D721Med (cell line): ENCODE data around the gene MAPK8IP1.
A peak's percentile ranks its signal among the peaks of the same experiment; 100 is the strongest.

ENCODE experiments used
- DNase-seq: peaks from one replicate; pipeline ENCODE4 v3.0.0; 2011; ENCODE audit warnings: low spot score; ENCODE audit not compliant: insufficient read length
- FAIRE-seq: peaks from 2 replicates; lab custom pipeline; 2011; peaks lifted over from hg19 to GRCh38; lab: Jason Lieb, UNC
- TF ChIP-seq, protein P1 (sequence below): IDR thresholded peaks from 2 replicates; pipeline ENCODE4 v1.5.1; 2012; ENCODE audit warnings: mild to moderate bottlenecking, control low read depth; ENCODE audit not compliant: insufficient read depth; ENCODE audit errors: missing control alignments

Gene MAPK8IP1

DNA sequence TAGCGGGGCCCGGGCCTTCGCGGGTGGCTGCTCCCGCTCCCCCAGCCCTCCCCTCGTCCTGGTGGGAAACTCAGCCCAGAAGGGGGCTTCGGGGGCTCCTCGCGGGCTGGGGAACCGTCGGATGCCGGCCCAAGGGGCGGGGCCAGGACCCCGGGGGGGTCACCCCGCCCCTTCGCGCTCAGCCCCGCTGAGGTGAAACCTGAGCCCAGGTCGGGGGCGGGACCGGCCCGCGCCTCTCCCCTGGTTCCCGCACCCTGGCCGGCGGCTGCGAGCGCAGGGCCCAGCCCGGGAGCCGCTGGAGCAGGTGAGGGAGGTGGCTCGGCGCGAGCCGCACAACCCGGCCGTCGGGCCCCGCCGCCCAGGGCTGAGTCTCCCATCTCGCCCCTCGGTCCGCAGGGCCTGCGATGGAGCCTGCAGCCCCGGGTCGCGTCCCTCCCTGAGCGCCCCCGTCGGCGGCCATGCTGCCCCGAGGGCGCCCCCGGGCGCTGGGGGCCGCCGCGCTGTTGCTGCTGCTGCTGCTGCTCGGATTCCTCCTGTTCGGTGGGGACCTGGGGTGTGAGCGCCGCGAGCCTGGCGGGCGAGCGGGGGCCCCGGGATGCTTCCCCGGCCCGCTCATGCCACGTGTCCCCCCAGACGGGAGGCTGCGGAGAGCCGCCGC, 37.1 kb downstream of the MAPK8IP1 start, which contains the start of gene LARGE2:
Gene LARGE2, plus strand, starts transcription at position 232 of the 658 bp plus-strand sequence. Its CDS starts 227 bp downstream, at position 459.
- DNase-seq (peak; percentile 66), FAIRE-seq (no peak)
- TF ChIP-seq, protein P1, sequence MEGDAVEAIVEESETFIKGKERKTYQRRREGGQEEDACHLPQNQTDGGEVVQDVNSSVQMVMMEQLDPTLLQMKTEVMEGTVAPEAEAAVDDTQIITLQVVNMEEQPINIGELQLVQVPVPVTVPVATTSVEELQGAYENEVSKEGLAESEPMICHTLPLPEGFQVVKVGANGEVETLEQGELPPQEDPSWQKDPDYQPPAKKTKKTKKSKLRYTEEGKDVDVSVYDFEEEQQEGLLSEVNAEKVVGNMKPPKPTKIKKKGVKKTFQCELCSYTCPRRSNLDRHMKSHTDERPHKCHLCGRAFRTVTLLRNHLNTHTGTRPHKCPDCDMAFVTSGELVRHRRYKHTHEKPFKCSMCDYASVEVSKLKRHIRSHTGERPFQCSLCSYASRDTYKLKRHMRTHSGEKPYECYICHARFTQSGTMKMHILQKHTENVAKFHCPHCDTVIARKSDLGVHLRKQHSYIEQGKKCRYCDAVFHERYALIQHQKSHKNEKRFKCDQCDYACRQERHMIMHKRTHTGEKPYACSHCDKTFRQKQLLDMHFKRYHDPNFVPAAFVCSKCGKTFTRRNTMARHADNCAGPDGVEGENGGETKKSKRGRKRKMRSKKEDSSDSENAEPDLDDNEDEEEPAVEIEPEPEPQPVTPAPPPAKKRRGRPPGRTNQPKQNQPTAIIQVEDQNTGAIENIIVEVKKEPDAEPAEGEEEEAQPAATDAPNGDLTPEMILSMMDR, result no peak

DNA sequence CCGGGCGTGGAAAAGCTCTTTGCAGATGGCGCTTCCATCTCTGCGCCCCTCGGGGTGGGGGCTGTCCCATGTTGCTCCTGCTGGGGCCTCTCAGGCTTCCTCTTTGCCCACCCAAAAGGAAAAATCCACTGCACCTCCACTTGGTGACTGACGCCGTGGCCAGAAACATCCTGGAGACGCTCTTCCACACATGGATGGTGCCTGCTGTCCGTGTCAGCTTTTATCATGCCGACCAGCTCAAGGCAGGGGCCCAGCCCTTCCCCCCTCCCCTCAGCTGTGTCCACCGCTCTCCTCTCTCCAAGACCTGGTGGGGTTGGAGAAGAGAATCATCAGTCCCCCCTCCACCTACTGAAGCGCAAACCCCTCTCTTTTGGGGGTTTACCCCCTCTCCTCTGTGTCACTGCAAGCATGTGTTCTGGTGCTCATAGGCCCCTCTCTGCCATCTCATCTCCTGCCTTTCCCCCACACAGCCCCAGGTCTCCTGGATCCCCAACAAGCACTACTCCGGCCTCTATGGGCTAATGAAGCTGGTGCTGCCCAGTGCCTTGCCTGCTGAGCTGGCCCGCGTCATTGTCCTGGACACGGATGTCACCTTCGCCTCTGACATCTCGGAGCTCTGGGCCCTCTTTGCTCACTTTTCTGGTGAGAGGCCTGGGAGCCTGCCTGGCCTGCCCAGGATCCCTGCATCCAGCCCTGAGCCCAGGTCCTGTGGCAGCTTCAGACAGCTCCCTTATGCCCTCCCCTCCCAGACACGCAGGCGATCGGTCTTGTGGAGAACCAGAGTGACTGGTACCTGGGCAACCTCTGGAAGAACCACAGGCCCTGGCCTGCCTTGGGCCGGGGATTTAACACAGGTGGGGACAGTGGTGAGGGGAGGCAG, 38.8 kb downstream of the MAPK8IP1 start:
- DNase-seq, result peak; percentile 19
- FAIRE-seq, result no peak
- TF ChIP-seq, protein P1, result no peak

DNA sequence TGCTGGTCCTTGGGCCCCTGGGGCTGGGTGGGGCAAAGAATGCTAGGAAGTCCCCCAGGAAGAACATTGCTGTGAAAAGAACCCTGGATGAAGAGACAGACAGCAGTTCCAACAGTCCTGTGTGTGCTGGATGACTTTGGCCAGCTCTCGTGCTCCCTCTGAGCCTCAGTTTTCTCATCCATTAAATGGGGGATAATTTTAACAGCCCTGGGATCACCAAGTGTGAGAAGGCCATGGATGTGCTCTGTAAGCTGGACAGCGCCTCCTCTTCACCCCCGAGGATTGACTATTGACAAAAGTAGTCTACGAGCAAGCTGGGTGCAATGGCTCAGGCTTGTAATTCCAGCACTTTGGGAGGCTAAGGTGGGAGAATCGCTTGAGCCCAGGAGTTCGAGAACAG, 39.5 kb downstream of the MAPK8IP1 start:
- no peak for FAIRE-seq
- DNase-seq, result peak; percentile 7
- TF ChIP-seq, protein P1, result no peak

DNA sequence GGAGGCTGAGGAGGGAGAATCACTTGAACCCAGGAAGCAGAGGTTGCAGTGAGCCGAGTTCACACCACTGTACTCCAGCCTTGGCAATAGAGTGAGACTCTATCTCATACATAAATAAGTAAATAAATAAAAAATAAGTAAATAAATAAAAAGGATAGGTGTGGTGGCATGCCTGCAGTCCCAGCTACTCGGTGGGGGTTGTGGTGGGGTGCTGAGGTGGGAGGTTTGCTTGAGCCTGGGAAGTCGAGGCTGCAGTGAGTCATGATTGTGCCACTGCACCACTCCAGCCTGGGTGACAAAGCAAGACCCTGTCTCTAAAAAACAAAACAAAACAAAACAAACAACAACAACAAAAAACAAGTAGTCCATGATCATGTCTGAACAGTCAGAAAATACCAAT, 40.1 kb downstream of the MAPK8IP1 start:
- no peak for DNase-seq
- TF ChIP-seq, protein P1, result no peak
- no peak for FAIRE-seq

DNA sequence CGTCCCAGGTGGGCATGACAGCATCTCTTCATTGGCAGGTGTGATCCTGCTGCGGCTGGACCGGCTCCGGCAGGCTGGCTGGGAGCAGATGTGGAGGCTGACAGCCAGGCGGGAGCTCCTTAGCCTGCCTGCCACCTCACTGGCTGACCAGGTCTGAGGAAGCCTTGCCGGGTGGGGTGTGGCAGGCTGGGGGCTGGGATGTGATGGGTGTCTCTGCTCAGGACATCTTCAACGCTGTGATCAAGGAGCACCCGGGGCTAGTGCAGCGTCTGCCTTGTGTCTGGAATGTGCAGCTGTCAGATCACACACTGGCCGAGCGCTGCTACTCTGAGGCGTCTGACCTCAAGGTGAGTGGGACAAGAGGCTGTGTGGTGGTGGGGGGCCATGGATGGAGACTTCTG, 40.5 kb downstream of the MAPK8IP1 start:
- DNase-seq, result peak; percentile 21
- FAIRE-seq, result no peak
- TF ChIP-seq, protein P1, result no peak

DNA sequence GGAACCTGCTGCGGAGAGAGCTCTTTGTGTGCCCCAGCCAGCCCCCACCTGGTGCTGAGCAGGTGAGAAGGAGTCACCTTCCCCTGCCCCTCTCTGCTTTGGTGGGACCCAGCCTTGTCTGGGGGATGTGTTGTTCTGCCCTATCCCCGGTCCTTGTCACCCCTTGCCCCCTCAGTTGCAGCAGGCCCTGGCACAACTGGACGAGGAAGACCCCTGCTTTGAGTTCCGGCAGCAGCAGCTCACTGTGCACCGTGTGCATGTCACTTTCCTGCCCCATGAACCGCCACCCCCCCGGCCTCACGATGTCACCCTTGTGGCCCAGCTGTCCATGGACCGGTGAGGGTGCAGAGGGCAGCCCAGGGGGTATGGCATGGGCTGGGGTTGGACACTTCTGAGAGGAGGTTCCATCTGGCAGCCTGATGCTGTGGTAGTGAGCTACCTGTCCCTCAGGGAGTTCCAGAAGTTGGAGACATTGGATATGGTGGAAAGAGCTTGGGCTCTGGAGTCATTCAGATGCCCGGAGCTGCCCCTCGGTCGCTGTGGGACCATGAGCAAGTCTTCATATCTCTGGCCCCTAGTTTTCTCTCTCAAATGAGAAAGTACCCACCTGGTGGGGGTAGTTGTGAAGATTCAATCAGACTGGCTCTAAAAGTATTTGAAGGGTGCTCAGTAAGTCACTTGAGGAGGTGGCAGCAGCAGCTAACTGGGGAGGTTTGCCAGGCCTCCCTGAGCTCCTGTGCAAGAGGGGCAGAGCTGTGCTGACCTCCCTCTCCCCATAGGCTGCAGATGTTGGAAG, 41.3 kb downstream of the MAPK8IP1 start:
- TF ChIP-seq, protein P1, result no peak
- FAIRE-seq (no peak), DNase-seq (peak; percentile 9)
